Activated T-cell treated with anti-CD3 and anti-CD28 coated beads, Interleukin-2, amount 50 U/mL, for 24 hours (primary cell): ENCODE data around the gene MTCP1.

Experiments
- DNase-seq: peaks from one replicate; pipeline ENCODE4 v3.0.0-alpha.2; 2020
- H3K27ac Mint-ChIP-seq: 2 replicates; pipeline ENCODE4 v1.8.0; 2020; ENCODE audit warnings: mild to moderate bottlenecking, mixed read lengths
- H3K27me3 Mint-ChIP-seq: 2 replicates; pipeline ENCODE4 v1.8.0; 2020; ENCODE audit warnings: mixed read lengths
- H3K36me3 Mint-ChIP-seq: 2 replicates; pipeline ENCODE4 v1.8.0; 2020; ENCODE audit warnings: low read depth, mixed read lengths
- H3K4me1 Mint-ChIP-seq: 2 replicates; pipeline ENCODE4 v1.8.0; 2020; ENCODE audit warnings: low read depth, mixed read lengths
- H3K4me3 Mint-ChIP-seq: 2 replicates; pipeline ENCODE4 v1.8.0; 2020; ENCODE audit warnings: mild to moderate bottlenecking, moderate library complexity, mixed read lengths
- H3K9me3 Mint-ChIP-seq: 2 replicates; pipeline ENCODE4 v1.8.0; 2020; ENCODE audit warnings: mixed read lengths

MTCP1 gene

DNA sequence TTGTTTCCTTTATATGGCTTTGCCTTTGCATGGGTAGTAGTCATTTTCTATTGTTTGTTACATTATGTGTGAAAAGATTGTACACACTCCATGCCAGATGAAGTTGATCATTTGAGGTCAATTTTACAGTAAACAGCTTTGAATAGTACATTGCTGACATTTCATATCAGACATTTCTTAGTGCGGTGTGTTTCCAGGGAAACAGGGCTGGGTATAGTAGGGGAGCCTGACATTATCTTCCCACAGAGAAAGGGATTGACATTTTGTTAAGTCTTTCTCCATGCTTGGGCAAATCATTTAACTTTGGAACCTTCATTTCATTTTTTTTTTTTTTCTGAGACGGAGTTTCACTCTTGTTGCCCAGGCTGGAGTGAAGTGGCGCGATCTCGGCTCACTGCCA is 39.3 kb downstream of the MTCP1 start:
- DNase-seq: no peak
- Mint-ChIP-seq H3K4me3 (no peak overlapping the region), H3K27ac (no peak overlapping the region), H3K4me1 (peaks cover 26% of the 10 kb centered on the region), H3K36me3 (peaks cover 38% of the 10 kb centered on the region), H3K9me3 (peaks cover 6% of the 10 kb centered on the region), H3K27me3 (no peaks in the 10 kb centered on the region)

DNA sequence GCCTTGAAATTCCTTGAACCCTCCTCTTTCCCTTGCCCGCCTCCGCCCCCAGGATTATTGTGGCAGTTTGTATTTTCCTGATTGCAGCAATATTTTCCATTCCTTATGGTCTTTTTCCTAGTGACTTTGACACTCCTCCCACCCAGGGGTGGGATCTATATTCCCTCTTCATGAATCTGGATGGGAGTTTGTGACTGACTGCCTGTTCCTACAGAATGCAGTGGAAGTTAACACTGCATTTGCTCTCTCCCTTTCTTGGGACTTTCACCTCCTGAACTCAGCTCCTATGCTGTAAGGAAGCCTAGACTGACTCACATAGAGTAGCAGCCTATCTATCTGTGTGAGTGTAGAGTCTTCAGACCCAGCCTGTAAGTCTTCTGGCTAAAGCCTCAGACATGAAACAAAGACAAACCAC is 42.1 kb downstream of the MTCP1 start:
- Mint-ChIP-seq H3K4me1 (peaks cover 27% of the 10 kb centered on the region), H3K27me3 (no peaks in the 10 kb centered on the region), H3K36me3 (peaks cover 13% of the 10 kb centered on the region), H3K4me3 (peak overlapping the region; percentile 85), H3K9me3 (no peaks in the 10 kb centered on the region), H3K27ac (peak overlapping the region; percentile 97)
- no peak for DNase-seq

DNA sequence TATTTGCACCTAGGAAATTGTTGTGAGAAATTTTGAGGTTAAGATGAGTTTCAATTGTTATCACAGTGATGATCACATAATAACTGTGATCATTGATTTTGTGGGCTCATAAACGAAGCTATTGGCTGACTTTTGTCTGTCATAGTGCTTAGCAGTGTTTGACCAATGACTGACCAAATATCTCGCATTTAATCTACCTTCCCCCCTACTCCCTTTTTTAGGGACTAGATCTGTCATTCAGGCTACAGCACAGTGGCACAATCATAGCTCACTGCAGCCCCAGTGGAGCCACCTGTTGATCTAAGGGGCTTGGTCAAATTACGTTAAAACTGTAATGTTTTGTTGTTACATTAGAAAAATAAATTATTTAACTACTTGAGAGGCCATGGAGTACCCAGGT is 42.8 kb downstream of the MTCP1 start:
- no peak for DNase-seq
- Mint-ChIP-seq H3K27me3 (no peaks in the 10 kb centered on the region), H3K36me3 (peaks cover 6% of the 10 kb centered on the region), H3K9me3 (no peaks in the 10 kb centered on the region), H3K27ac (peak overlapping the region; percentile 97), H3K4me1 (peaks cover 27% of the 10 kb centered on the region), H3K4me3 (peak overlapping the region; percentile 85)

DNA sequence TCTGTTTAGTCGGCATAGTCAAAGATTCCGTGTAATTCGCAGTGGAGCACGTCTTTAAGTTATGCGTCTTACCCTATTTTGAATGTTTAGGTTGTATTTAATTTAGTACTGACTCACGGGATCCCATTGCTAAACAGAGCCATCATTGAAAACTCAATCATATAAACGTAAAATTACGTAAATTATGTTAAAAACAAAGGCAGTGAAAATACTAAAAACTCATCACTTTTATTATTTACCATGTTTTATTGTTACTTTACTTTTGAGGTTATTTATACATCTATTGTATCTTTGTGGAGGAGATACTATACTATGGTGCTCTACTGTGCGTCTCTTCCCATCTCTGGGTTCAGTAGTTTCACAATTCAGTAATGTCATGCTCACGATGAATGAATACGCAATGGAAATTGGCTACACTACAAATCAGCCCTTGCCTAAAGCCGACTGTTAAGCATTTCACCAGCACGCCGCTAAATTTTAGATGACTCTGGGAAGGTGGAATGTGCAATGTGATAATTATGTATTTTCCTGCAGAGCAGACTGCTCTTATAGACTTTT is 43.3 kb downstream of the MTCP1 start:
- Mint-ChIP-seq H3K27ac (peak overlapping the region; percentile 97), H3K27me3 (no peaks in the 10 kb centered on the region), H3K36me3 (peaks cover 6% of the 10 kb centered on the region), H3K4me1 (peaks cover 27% of the 10 kb centered on the region), H3K4me3 (peak overlapping the region; percentile 85), H3K9me3 (no peaks in the 10 kb centered on the region)
- no peak for DNase-seq

DNA sequence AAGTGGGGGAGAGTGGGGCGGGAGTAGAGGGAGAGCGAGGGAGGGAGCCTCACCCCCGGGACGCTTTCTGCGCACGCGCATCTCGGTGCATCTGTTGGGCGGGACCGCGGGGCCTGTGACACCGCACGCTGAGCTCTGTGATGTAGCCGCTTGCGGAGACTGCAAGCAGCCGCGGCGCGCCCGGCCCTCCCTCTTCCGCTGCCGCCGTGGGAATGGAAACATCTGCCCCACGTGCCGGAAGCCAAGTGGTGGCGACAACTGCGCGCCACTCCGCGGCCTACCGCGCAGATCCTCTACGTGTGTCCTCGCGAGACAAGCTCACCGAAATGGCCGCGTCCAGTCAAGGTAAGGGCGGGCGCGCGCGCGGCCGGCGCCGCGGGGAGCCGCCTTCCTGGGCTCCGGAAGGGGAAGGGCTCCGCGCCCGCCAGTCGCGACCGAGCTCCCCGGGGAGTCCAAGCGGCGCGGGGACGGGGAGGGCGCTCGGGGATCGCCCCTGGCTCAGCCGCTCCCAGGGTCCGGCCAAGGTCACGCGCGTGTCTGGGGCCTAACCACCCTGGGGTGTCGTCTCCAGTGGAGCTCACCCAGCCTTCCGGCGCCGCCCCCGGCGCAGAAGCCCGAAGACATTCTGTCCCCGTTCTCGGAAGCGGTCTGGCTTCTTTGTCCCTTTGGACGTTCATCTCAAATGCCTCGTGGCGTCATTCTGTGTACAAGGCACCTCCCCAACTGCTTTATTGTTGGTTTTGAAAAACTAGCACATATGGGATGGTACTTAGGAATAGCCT is 44.0 kb downstream of the MTCP1 start, which contains the start of gene FUNDC2:
TSS of gene FUNDC2 (plus strand) at position 118 of the 782 bp plus-strand sequence. CDS start at position 213, 95 bp downstream.
- H3K9me3 Mint-ChIP-seq: no peaks in the 10 kb centered on the region
- peak; percentile 91 for DNase-seq
- H3K27me3 Mint-ChIP-seq: no peaks in the 10 kb centered on the region
- H3K27ac Mint-ChIP-seq: peak within 1 kb of the TSS; percentile 97
- H3K4me3 Mint-ChIP-seq: peak within 1 kb of the TSS; percentile 85
- H3K36me3 Mint-ChIP-seq: peaks cover 6% of the 10 kb centered on the region
- peaks cover 27% of the 10 kb centered on the region for H3K4me1 Mint-ChIP-seq

DNA sequence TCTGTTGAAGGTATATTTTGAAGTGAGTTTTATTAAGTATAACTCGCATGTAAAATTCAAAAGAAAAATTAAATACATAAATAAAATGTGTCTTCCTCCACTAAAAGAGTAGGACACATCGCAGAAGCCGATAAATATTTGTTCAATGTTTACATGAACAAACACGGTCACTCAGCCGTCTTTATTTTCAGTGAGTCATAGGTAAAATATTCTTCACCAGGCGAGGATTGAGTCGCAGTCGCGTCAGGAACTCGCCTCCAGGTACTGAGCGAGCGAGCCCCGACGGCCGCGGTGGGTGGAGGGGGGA is 44.6 kb downstream of the MTCP1 start:
- peak overlapping the region; percentile 91 for H3K27ac Mint-ChIP-seq
- H3K4me1 Mint-ChIP-seq: peaks cover 24% of the 10 kb centered on the region
- no peaks in the 10 kb centered on the region for H3K27me3 Mint-ChIP-seq
- peaks cover 4% of the 10 kb centered on the region for H3K36me3 Mint-ChIP-seq
- no peak for DNase-seq
- H3K4me3 Mint-ChIP-seq: peak overlapping the region; percentile 85
- no peaks in the 10 kb centered on the region for H3K9me3 Mint-ChIP-seq

DNA sequence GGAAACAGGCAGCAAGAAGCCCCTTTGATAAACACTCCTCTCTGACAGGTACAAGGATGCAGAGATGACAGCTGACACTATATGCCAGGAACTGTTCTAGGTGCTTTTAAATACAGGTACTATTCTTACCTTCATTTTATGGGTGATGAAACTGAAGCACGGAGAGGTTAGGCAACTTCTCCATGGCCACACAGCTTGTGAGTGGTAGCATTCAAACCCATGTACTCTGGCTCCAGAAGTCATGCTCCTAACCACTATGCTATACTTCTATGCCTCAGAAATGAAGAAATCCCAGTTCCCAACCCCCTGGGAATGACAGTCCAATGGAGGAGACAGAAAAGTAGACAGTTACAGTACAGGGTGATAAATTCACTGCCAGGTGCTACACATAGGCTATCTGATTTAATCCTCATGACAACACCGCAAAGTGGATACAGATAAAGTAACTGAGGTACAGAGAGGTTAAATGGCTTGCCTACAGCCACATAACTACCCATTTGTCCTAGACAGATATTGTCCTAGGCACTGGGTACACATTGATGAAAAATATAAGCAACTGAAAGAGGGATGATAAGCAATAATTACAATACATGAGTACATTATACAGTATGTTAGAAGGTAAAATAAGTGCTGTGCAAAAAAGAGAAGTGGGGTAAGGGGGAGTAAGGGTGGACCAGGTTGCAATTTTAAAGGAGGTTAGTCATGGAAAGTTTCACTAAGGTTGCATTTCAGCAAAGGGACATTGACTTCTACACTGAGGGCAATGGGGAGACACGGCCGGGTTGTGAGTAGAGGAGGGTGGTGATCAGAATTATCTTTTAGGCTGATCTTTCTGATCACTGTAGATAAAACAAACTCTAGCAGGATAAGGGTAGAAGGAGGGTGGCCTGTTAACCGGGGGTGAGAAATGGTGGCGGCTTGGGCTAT is 46.8 kb downstream of the MTCP1 start:
- Mint-ChIP-seq H3K9me3 (no peaks in the 10 kb centered on the region), H3K4me1 (peaks cover 14% of the 10 kb centered on the region), H3K4me3 (no peak overlapping the region), H3K27me3 (no peaks in the 10 kb centered on the region), H3K27ac (no peak overlapping the region), H3K36me3 (peaks cover 4% of the 10 kb centered on the region)
- no peak for DNase-seq

DNA sequence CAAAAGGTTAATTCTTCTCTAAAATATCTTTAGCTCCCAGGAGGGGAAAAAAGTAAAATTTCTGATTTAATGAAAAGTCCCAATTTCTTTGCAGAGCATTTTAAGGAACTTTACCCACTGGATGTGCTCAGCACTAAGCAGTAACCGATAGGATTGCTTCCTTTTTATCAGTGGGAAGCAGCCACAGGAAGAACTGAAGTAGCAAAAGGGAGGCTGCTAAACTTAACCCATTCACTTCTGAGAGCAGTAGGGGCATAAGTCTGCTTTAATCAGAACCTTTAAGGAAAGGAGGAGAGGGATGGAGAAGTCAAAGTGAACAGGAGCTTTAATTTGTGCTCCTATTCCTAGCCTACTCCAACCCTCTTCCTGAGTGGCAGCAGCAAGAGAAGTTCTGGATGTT is 48.4 kb downstream of the MTCP1 start, which contains the start of gene F8:
TSS of gene F8 (minus strand) at position 139 of the 400 bp plus-strand sequence. CDS start 171 bp downstream, outside the sequence.
- H3K4me1 Mint-ChIP-seq: peaks cover 5% of the 10 kb centered on the region
- H3K9me3 Mint-ChIP-seq: no peaks in the 10 kb centered on the region
- DNase-seq: no peak
- no peak within 1 kb of the TSS for H3K27ac Mint-ChIP-seq
- peaks cover 4% of the 10 kb centered on the region for H3K36me3 Mint-ChIP-seq
- H3K4me3 Mint-ChIP-seq: no peak within 1 kb of the TSS
- H3K27me3 Mint-ChIP-seq: no peaks in the 10 kb centered on the region

DNA sequence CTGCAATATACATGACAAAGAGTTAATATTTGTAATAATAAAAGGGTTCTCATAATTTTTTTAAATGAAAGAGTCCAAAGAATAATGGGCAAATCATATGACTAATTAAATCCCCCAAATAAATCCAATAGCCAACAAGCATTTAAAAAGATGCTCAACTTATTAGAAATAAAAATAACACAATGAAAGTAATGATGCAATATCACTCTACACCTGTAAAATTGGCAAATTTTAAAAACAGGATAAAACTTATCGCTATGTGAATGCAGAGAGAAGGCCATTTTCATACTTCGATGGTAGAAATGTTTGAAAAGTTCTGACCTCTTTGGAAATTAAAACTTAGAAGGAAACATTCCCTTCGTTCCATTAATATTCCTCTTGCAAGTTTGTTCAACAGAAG is 50.3 kb downstream of the MTCP1 start:
- Mint-ChIP-seq H3K27ac (no peak overlapping the region), H3K36me3 (no peaks in the 10 kb centered on the region), H3K4me1 (peaks cover 5% of the 10 kb centered on the region), H3K27me3 (peaks cover 6% of the 10 kb centered on the region), H3K4me3 (no peak overlapping the region), H3K9me3 (no peaks in the 10 kb centered on the region)
- no peak for DNase-seq
